NCI-H510A treated with DMSO at 0.1 percent for 48 hours (cell line): ENCODE results near the gene RFESD.
"Not testable (repeated sequence)": the region's sequence is repeated elsewhere in the genome, so short reads cannot be mapped to it uniquely, and the experiment has no call there.

Experiments used
- DNase-seq: peaks from one replicate; lab custom pipeline; 2025; lab: John Stamatoyannopoulos, UW

The RFESD gene

DNA sequence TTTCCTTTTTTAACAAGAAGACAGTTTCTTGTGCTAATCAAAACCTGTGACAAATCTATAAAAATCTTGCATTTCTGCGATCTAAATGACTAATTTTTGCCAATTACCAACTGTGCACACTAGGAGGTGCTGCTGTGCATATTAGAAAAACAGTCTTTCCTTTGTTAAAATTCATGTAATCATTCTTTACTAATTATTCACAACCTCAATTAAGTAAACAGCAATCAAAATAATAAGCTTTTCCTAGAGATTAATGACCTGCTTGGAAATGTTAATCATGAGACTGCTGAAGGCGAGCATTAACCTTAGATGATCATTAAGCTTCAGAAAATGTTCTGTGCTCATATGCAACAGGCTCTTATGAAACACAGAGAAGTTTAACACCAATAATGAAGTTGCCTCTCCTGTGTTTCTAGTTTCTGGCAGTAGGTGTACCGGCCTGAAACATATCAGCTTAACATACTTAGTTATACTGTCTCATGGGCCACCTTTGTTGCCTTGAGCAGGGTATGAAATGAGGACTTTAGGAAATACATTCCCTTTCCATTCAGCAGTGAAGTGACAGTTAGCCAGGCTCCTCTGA lies 17.7 kb downstream of the RFESD start:
- peak; percentile 23 for DNase-seq

DNA sequence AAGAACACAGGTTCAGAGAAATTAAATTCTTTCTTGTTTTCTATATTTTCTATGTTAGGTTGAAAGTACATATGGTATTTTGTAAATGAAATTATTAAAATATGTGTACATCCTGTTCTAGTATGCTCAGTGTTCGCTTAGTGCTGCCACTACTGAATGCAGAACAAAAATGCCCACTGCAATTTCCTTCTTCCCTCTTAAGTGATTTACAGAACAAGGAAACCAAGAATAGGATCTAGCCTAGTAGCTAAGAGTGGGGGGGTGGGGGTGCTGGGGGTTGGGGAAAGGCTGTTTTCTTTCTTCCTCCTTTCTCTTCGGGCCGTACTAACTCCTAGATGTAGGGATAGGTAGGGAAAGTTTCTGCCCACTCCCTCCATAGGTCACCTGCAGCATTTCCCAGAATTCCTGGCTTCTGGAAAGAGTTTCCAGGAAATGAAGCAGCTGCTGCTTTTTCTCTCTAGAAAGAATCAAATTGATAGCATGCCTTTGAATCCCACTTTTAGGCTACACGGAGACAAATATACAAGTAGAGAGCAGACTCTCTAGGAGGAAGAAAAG lies 20.6 kb downstream of the RFESD start:
- no peak for DNase-seq

DNA sequence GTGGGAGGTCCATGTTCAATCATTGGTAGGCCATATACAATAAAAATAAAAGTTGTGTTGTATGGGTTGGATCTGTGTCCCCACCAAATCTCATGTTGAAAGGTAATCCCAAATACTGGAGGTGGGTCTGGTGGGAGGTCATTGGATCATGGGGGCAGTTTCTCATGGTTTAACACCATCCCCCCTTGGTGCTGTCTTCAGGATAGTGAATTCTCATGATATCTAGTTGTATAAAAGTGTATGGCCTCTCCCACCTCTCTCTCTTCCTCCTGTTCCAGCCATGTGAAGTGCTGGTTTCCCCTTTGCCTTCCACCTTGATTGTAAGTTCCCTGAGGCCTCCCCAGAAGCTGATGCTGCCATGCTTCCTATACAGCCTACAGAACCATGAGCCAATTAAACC lies 21.1 kb downstream of the RFESD start:
- DNase-seq, result no peak

DNA sequence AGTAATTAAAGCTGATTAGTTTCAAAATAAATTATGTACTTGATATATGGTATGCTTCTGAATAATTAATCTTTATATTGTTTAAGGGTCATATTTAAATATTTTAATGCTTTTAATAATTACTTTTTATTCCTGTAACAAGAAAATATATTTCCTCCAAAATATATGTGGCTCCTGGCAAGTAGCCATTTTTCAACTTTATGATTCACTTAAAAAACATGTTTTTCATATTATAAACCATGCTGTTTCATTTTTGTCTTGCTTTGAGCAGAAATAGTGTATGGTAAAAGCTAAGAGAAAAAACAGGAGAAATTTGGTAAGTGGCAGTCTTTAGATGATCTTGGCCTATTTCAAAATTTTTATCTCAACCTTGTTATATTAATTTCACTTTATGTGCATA lies 21.6 kb downstream of the RFESD start:
- no peak for DNase-seq

DNA sequence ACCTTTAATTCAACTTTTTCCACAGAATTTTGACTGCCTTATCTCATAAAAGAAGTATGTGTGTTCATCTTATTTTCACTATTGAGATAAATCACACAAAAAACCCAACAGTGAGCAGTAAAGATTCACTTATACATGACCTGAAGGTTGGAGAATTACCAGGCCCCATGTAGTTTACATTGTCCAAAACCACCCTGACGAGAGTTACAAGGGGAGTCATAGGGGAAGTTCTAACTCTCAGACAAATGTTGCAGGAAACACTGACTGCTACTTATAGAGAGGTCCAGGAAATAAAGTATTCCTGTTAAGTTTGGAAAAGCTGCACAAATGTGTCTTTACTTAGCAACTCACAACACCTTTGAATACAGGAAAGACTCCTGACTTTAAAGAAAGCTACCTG lies 22.2 kb downstream of the RFESD start:
- no peak for DNase-seq

DNA sequence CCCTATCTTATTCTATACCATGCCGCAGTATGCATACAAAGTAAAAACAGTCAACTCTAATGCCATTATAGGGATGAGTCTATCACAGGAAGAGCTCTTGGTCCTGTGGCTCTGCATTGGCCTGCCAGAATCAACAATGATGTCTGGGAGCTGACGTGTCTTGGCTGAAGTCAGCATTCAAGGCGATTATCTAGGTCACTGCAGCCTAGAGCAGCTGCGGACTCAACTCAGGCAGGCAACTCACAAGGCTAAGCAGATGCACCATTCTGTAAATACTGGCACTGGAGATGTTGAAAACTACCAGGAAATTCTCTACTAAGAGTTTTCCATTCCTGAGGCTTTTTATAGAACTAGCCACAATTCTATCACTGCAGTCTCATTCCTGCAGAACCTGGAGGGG lies 23.0 kb downstream of the RFESD start:
- DNase-seq, result no peak

DNA sequence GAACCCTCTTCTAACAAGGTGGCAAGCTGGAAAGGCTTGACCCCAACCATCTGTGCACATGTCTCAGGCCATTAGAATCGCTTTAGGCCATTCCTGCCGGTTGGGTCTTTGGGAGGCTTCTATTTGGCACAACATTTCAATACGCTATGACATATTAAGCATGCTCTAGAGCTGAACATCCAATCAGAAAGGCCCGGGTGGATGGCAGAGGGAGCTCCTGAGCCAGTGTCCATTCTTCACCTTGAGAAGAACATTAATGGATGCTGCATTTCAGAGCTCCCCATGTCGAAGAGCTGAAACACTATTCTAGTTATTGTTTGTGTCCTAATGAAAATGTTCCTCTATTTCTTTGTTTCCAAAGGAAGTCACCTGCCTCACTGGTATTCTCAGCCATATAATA lies 23.4 kb downstream of the RFESD start:
- no peak for DNase-seq

DNA sequence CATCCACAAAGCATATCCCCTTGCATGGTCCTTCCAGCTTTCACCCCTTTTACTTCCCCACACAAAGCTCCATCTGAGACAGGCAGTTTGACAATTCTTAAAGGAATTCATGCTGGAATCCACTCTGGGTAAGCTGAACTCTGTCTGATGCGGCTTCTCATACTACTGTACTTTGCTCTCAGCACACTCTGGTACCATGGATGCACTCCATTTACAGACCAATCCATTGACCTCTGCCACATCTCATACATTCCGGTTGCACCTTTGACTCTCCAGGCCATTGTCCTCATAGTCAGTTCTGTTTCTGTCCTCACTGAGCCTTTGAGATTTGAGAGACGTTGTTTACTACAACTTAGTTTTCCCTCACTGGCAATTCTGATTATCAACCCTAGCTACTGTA lies 24.0 kb downstream of the RFESD start:
- DNase-seq, result no peak

DNA sequence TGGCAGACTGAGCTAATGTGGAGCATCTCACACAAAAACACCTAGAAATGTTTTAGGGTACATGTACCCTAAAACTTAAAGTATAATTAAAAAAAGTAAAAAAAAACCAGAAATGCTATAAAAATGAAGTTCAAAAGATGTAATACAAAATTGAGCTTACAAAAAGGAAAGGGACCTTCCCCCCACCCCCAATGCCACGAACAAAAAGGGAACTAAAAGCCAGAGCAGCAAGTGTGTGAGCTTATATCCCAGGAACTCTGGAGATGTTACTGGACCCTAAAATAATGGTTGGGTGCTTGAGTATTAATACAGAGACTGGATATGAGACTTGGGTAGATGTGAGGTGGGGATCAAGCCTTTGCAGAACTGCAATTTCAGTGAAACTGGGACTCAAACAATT lies 25.2 kb downstream of the RFESD start:
- DNase-seq, result no peak

DNA sequence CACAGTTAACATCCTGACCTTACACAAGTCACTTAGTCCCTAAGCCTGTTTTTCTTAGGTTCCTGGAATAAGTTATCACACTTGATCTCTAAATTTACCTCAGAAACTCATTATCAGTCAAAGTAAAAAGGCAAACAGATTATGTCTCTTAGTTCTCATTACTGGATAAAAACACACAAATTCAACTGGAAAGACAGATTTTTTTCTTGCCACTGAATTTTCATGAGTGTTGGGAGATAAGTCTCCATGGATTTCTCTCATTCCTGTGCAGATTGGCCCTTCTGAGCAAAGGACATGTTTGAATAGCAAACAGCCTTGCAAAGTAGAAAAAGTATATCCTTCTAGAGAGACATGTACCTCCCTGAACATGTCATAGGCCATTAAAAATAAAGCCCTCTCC lies 26.1 kb downstream of the RFESD start:
- DNase-seq, result no peak

DNA sequence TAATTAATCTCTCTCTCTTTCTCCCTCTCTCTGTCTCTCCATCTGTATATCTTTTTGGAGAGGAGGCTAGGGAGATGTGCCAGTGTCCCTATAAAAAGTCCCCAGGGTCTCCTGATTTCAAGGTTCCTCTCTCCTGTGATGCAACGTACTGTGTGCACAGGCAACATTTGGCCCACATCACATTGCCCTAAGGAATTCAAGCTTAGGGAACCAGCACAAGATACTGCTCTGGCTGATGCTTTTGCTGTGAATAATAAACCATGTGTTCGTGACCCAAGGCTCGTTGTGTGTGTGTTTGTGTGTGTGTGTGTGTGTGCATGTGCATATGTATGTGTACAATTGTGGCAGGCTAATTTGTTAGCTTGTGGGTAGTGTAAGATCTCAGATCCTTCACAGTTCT lies 26.5 kb downstream of the RFESD start:
- DNase-seq, result no peak

DNA sequence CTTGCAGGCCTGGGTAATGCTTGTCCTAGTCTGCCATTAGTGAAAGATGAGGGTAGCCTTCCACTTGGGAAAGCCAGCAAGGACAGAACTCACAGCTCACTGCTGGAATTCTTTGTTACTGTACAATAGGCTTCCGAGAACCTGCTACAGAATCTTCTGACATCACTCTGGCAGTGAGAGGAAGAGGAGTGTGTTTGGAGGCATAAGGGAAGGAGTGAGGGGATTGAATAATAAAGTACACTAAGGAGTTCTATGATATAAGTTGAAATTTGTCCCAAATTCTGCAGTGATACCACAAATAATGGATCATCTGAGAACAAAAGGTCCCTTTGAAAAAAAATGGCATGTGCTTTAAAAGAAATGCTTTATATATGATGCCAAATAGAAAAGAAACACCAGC lies 36.3 kb downstream of the RFESD start, which contains the start of gene SPATA9:
Gene SPATA9, minus strand, starts transcription at position 101 of the 400 bp plus-strand sequence. CDS start 137 bp downstream, outside the sequence.
- no peak for DNase-seq

DNA sequence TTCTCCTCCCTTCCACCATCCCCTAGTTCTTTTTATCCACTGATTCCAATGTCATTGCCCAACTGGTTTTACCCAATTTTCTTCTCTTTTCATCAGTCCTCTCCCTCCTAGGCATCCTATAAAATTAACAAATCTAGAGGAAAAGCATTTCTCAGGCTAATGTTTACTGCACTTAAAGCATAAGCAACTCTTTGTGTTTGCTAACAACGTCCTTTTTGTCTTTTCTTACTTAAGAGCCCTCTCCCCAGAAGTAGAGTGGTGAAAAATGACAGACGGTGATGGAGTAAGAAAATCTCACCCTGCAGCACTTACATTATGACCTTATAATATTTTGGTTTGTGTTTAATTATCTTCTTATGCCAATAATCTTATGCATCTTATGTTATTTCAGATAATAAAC lies 37.8 kb downstream of the RFESD start:
- DNase-seq, result no peak

DNA sequence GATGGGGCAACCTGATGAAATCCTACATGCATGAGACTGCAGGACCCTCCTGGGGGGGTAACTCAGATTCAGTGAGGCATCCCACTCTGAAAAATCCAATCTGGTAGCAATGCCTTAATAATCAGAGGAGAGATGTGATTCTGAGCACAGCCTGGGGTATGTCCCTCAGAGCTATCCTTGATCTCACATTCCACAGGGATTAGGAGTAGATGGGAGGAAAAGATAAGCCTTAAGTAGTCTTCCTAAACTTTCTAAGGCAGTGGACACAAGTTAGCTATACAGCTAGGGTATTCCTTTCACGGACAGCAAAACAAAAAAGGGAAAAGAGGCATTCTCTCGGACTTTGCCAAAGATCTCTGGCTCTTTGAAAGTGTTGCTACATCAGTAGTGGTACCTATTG lies 40.1 kb downstream of the RFESD start:
- no peak for DNase-seq

DNA sequence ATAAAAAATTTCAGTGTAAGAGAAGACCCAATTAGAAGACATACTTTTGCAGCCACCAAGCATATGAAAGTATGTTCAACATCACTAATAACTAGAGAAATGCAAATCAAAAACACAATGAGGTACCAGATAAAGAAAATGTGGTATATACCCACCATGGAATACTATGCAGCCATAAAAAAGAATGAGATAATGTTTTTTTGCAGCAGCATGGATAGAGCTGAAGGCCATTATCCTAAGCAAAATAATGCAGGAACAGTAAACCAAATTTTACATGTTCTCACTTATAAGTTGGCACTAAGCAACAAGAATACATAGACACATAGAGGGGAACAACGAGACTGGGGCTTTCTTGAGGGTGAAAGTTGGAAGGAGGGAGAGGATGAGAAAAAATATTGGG lies 43.1 kb downstream of the RFESD start:
- DNase-seq, result no peak

DNA sequence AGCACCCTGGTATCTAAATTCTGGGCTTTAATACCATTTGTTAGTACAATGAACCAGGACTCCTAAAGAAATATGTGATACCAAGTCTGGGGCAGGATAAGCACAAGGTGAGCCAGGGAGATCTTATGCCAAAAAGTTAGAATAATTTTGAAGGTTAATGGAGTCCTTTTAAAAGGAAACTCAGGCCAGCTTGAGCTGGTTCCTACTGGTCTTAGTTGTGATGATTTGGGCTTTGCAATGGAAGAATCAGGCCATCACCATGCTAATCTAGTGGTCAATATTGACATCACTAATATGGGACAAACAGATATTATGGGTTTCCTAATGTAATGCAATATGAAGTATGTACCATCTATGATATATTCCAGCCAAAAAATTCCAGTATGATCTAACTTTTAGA lies 43.8 kb downstream of the RFESD start:
- no peak for DNase-seq

DNA sequence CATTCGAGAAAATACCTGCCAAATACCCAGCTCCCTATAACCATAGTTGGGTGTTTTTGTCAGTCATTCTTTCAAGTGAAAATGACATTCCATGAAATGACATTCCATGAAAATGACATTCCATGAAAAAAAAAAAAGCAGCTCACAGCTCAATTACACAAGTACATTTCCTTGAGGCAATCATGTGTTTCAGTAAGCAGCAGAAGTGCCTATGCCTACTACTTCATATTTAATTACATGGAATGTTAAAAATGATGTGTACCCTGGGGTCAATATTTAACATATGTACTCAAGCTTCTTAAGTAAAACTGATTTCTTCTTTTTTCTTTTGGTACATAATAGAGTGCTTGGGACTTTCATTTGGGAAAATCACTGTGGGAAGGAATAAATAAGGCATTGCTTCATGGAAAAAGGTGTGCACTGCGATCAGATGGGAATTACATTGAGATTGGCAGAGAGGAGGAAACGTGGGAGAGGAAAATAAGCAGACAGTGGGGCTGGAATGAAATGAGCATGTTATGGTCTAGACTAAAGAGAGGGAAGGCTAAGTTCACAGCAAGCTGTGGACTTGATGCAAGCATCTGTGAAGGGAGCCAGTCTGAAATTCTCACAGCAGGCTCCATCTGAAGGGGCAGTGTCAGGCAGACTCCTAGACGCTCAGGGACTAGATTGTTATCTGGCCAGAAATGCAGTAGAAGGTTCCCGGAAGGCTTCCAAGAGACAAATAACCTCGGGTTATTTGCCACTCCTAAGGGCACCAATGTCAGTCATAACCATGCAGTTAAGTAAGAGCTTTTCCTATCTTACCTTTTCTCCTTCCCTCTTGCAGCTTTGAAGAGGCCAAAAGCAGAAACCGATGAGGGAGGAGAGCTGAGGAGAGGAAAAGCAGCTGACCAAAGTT lies 51.5 kb downstream of the RFESD start:
- no peak for DNase-seq

DNA sequence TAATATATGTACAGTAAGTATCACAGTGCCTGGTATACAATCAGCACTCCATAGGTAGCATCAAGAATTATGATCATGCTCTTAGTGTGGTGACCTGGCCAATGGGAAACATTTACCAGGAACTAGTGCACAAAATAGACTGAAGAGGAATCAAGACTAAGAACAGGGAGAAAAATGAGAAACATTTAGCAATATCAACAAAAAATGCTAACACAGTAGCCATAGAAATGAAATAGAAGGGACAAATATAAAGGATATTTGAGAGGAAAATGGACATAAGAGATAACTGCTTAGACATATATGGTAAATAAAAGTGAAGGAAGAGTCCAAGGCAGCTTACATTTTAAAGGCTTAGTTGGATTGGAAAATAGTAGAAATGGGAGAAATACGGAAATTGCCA lies 52.8 kb downstream of the RFESD start:
- DNase-seq, result no peak

DNA sequence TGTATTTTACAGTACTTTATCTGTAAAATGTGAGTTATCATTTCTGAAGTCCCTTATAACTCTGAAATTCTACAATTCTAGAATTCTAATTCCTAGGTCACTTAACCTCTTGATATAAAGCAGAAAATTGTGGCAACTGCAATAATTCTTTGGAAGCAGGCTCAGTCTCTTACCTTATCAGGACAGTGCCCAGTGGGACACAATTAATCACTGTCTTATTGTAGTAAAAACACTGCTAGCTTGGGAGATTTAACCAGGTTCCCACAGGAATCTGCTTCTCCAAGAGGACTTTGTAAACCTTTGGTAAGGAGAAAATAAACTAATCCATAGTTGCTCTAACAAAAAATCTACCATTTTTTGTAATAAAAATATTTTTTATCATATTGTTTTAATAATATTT lies 54.5 kb downstream of the RFESD start:
- DNase-seq, result no peak

DNA sequence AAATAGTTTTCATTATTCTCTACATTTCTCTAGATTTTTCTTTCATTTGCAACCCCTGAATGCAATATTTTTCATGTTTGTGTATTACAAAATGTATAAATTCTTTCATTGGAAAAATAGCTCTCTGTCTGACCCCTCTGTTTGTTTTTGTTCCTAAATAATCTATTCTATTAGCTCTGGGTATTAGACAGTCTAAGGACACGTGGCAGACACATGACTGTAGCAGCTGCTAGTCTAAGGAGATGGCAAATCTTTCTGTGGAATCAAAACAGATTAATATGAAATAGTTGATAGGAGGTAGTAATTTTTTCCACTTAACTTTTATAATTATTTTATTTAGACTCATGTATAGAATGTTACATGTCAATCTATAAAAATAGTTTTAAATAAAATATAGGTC lies 57.6 kb downstream of the RFESD start:
- DNase-seq, result no peak

DNA sequence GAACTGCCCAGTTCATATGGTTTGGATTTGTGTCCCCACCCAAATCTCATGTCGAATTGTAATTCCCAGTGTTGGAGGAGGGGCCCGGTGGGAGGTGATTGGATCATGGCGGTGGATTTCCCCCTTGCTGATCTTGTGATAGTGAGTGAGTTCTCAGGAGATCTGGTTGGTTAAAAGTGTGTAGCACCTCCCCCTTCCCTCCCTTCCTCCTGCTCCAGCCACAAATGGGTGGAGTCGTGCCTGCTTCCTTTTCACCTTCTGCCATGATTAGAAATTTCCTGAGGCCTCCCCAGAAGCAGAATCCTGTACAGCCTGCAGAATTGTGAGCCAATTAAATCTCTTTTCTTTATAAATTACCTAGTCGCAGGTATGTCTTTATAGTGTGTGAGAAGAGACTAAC lies 59.6 kb downstream of the RFESD start:
- not testable (repeated sequence) for DNase-seq

DNA sequence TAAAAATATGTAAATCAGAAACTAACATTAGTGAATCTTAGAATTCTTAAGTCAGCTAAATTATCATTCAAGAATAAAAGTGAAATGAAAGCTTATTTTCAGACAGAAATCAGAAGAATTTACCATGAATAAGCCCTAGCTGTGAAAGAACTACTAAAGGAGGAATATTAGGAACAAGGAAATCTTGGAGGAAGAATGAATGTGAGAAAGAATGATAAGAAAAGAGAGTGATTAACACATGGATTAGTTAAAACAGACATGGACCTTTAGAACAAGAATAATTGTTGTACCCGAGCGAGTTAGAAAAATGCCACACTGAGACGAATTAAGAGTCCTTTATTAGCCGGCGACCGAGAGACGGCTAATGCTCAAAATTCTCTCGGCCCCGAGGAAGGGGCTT lies 60.5 kb downstream of the RFESD start:
- DNase-seq, result no peak
